ENCODE measurements around the gene PRKCH. TPM values are rescaled to one million over a fixed set of nuclear protein-coding genes. Genes with fewer than 3 reads are reported as not detected.
A peak's percentile ranks its signal among the peaks of the same experiment; 100 is the strongest.

PRKCH gene
- total RNA-seq, 1 donor from 2014 or later: 101 TPM

- intact Hi-C loops (cut with micrococcal nuclease): no loop called here
- DNase-seq (ENCODE audit: low spot score): no peak
- Mint-ChIP-seq H3K27me3 (ENCODE audit: low read depth) (no peaks in the 10 kb centered on the region), H3K27ac (no peak overlapping the region), H3K4me3 (ENCODE audit: low read depth) (no peak overlapping the region), H3K36me3 (ENCODE audit: low read depth) (peaks cover 74% of the 10 kb centered on the region), H3K9me3 (no peaks in the 10 kb centered on the region), H3K4me1 (ENCODE audit: low read depth) (peaks cover 78% of the 10 kb centered on the region)
These were observed 73.2 kb downstream of the PRKCH start for GRCh38 chr14:61394542-61394941.

GRCh38 chr14:61395115-61395725 is 73.8 kb downstream of the PRKCH start:
- peaks cover 81% of the 10 kb centered on the region for H3K36me3 Mint-ChIP-seq (ENCODE audit: low read depth)
- no peaks in the 10 kb centered on the region for H3K9me3 Mint-ChIP-seq
- no peaks in the 10 kb centered on the region for H3K27me3 Mint-ChIP-seq (ENCODE audit: low read depth)
- no peak overlapping the region for H3K27ac Mint-ChIP-seq
- DNase-seq (ENCODE audit: low spot score): no peak
- intact Hi-C loops (cut with micrococcal nuclease): no loop called here
- H3K4me1 Mint-ChIP-seq (ENCODE audit: low read depth): peaks cover 78% of the 10 kb centered on the region
- no peak overlapping the region for H3K4me3 Mint-ChIP-seq (ENCODE audit: low read depth)

GRCh38 chr14:61396279-61396678 is 74.9 kb downstream of the PRKCH start:
- Mint-ChIP-seq H3K9me3 (no peaks in the 10 kb centered on the region), H3K4me3 (ENCODE audit: low read depth) (no peak overlapping the region), H3K27me3 (ENCODE audit: low read depth) (no peaks in the 10 kb centered on the region), H3K27ac (no peak overlapping the region), H3K36me3 (ENCODE audit: low read depth) (peaks cover 85% of the 10 kb centered on the region), H3K4me1 (ENCODE audit: low read depth) (peaks cover 79% of the 10 kb centered on the region)
- intact Hi-C loops (cut with micrococcal nuclease): no loop called here
- no peak for DNase-seq (ENCODE audit: low spot score)

- no peaks in the 10 kb centered on the region for H3K9me3 Mint-ChIP-seq
- peaks cover 79% of the 10 kb centered on the region for H3K4me1 Mint-ChIP-seq (ENCODE audit: low read depth)
- H3K27ac Mint-ChIP-seq: no peak overlapping the region
- DNase-seq (ENCODE audit: low spot score): no peak
- intact Hi-C loops (cut with micrococcal nuclease): no loop called here
- H3K27me3 Mint-ChIP-seq (ENCODE audit: low read depth): no peaks in the 10 kb centered on the region
- no peak overlapping the region for H3K4me3 Mint-ChIP-seq (ENCODE audit: low read depth)
- H3K36me3 Mint-ChIP-seq (ENCODE audit: low read depth): peaks cover 85% of the 10 kb centered on the region
These were observed 75.3 kb downstream of the PRKCH start for GRCh38 chr14:61396694-61397093.

GRCh38 chr14:61397615-61398014 is 76.2 kb downstream of the PRKCH start:
- H3K27ac Mint-ChIP-seq: no peak overlapping the region
- H3K9me3 Mint-ChIP-seq: no peaks in the 10 kb centered on the region
- no peak for DNase-seq (ENCODE audit: low spot score)
- H3K4me1 Mint-ChIP-seq (ENCODE audit: low read depth): peaks cover 75% of the 10 kb centered on the region
- no peak overlapping the region for H3K4me3 Mint-ChIP-seq (ENCODE audit: low read depth)
- no peaks in the 10 kb centered on the region for H3K27me3 Mint-ChIP-seq (ENCODE audit: low read depth)
- H3K36me3 Mint-ChIP-seq (ENCODE audit: low read depth): peaks cover 81% of the 10 kb centered on the region
- intact Hi-C loops (cut with micrococcal nuclease): no loop called here

- Mint-ChIP-seq H3K27ac (no peak overlapping the region), H3K27me3 (ENCODE audit: low read depth) (no peaks in the 10 kb centered on the region), H3K36me3 (ENCODE audit: low read depth) (peaks cover 75% of the 10 kb centered on the region)
These were observed 76.8 kb downstream of the PRKCH start for GRCh38 chr14:61398221-61398620.

GRCh38 chr14:61399365-61399764 is 78.0 kb downstream of the PRKCH start:
- H3K4me1 Mint-ChIP-seq (ENCODE audit: low read depth): peaks cover 71% of the 10 kb centered on the region
- H3K4me3 Mint-ChIP-seq (ENCODE audit: low read depth): no peak overlapping the region
- H3K9me3 Mint-ChIP-seq: no peaks in the 10 kb centered on the region
- no peaks in the 10 kb centered on the region for H3K27me3 Mint-ChIP-seq (ENCODE audit: low read depth)
- peaks cover 64% of the 10 kb centered on the region for H3K36me3 Mint-ChIP-seq (ENCODE audit: low read depth)
- H3K27ac Mint-ChIP-seq: no peak overlapping the region
- DNase-seq (ENCODE audit: low spot score): no peak
- intact Hi-C loops (cut with micrococcal nuclease): no loop called here

More at GRCh38 chr14:61398221-61398620, 76.8 kb downstream of the PRKCH start:
- Mint-ChIP-seq H3K4me1 (ENCODE audit: low read depth) (peaks cover 71% of the 10 kb centered on the region), H3K9me3 (no peaks in the 10 kb centered on the region), H3K4me3 (ENCODE audit: low read depth) (no peak overlapping the region)
- no peak for DNase-seq (ENCODE audit: low spot score)
- intact Hi-C loops (cut with micrococcal nuclease): no loop called here

GRCh38 chr14:61401461-61401860 is 80.1 kb downstream of the PRKCH start:
- peaks cover 70% of the 10 kb centered on the region for H3K4me1 Mint-ChIP-seq (ENCODE audit: low read depth)
- no peak for DNase-seq (ENCODE audit: low spot score)
- H3K27me3 Mint-ChIP-seq (ENCODE audit: low read depth): no peaks in the 10 kb centered on the region
- no peaks in the 10 kb centered on the region for H3K9me3 Mint-ChIP-seq
- no peak overlapping the region for H3K4me3 Mint-ChIP-seq (ENCODE audit: low read depth)
- H3K36me3 Mint-ChIP-seq (ENCODE audit: low read depth): peaks cover 54% of the 10 kb centered on the region
- no peak overlapping the region for H3K27ac Mint-ChIP-seq
- intact Hi-C loops (cut with micrococcal nuclease): no loop called here

GRCh38 chr14:61403411-61403810 is 82.0 kb downstream of the PRKCH start:
- H3K36me3 Mint-ChIP-seq (ENCODE audit: low read depth): peaks cover 46% of the 10 kb centered on the region
- DNase-seq (ENCODE audit: low spot score): no peak
- H3K9me3 Mint-ChIP-seq: no peaks in the 10 kb centered on the region
- intact Hi-C loops (cut with micrococcal nuclease): no loop called here
- peak overlapping the region; percentile 8 for H3K4me3 Mint-ChIP-seq (ENCODE audit: low read depth)
- peak overlapping the region; percentile 77 for H3K27ac Mint-ChIP-seq
- H3K4me1 Mint-ChIP-seq (ENCODE audit: low read depth): peaks cover 68% of the 10 kb centered on the region
- H3K27me3 Mint-ChIP-seq (ENCODE audit: low read depth): no peaks in the 10 kb centered on the region

- no peaks in the 10 kb centered on the region for H3K27me3 Mint-ChIP-seq (ENCODE audit: low read depth)
- intact Hi-C loops (cut with micrococcal nuclease): loop anchor here (5.0 kb wide), 1 partner anchor 48 kb away; no protein-coding TSS in a partner anchor
- H3K4me3 Mint-ChIP-seq (ENCODE audit: low read depth): no peak overlapping the region
- H3K9me3 Mint-ChIP-seq: no peaks in the 10 kb centered on the region
- peaks cover 47% of the 10 kb centered on the region for H3K36me3 Mint-ChIP-seq (ENCODE audit: low read depth)
- H3K27ac Mint-ChIP-seq: peak overlapping the region; percentile 51
- DNase-seq (ENCODE audit: low spot score): no peak
- peaks cover 72% of the 10 kb centered on the region for H3K4me1 Mint-ChIP-seq (ENCODE audit: low read depth)
These were observed 83.3 kb downstream of the PRKCH start for GRCh38 chr14:61404637-61405036.

GRCh38 chr14:61406198-61406597 is 84.8 kb downstream of the PRKCH start:
- intact Hi-C loops (cut with micrococcal nuclease): loop anchor here (1.0 to 5.0 kb wide), 2 partner anchors 18 to 46 kb away; no protein-coding TSS in a partner anchor
- Mint-ChIP-seq H3K27ac (peak overlapping the region; percentile 18), H3K27me3 (ENCODE audit: low read depth) (no peaks in the 10 kb centered on the region), H3K36me3 (ENCODE audit: low read depth) (peaks cover 41% of the 10 kb centered on the region), H3K4me1 (ENCODE audit: low read depth) (peaks cover 62% of the 10 kb centered on the region), H3K9me3 (no peaks in the 10 kb centered on the region), H3K4me3 (ENCODE audit: low read depth) (no peak overlapping the region)
- no peak for DNase-seq (ENCODE audit: low spot score)

- H3K27ac Mint-ChIP-seq: peak overlapping the region; percentile 5
- H3K36me3 Mint-ChIP-seq (ENCODE audit: low read depth): peaks cover 41% of the 10 kb centered on the region
- no peak for DNase-seq (ENCODE audit: low spot score)
- H3K4me1 Mint-ChIP-seq (ENCODE audit: low read depth): peaks cover 62% of the 10 kb centered on the region
- H3K4me3 Mint-ChIP-seq (ENCODE audit: low read depth): no peak overlapping the region
- H3K9me3 Mint-ChIP-seq: no peaks in the 10 kb centered on the region
- intact Hi-C loops (cut with micrococcal nuclease): loop anchor here (1.0 to 5.0 kb wide), 2 partner anchors 18 to 46 kb away; no protein-coding TSS in a partner anchor
- no peaks in the 10 kb centered on the region for H3K27me3 Mint-ChIP-seq (ENCODE audit: low read depth)
These were observed 85.3 kb downstream of the PRKCH start for GRCh38 chr14:61406675-61407074.

- peaks cover 59% of the 10 kb centered on the region for H3K4me1 Mint-ChIP-seq (ENCODE audit: low read depth)
- no peaks in the 10 kb centered on the region for H3K9me3 Mint-ChIP-seq
- no peak for DNase-seq (ENCODE audit: low spot score)
- H3K27ac Mint-ChIP-seq: no peak overlapping the region
- no peak overlapping the region for H3K4me3 Mint-ChIP-seq (ENCODE audit: low read depth)
- intact Hi-C loops (cut with micrococcal nuclease): loop anchor here (5.0 kb wide), 1 partner anchor 44 kb away; no protein-coding TSS in a partner anchor
- H3K36me3 Mint-ChIP-seq (ENCODE audit: low read depth): peaks cover 40% of the 10 kb centered on the region
- no peaks in the 10 kb centered on the region for H3K27me3 Mint-ChIP-seq (ENCODE audit: low read depth)
These were observed 87.1 kb downstream of the PRKCH start for GRCh38 chr14:61408498-61408897.
